SK-N-MC (cell line): ENCODE measurements around the gene PIGH.

Experiments
- EZH2 ChIP-seq: fragments of 200-600 bp; sonication (generic); IDR thresholded peaks from one replicate; pipeline ENCODE4 v1.6.1; 2017; ENCODE audit warnings: antibody characterized with exemption
- FOXP2 ChIP-seq: optimal IDR thresholded peaks from 2 replicates; pipeline ENCODE3; 2011; ENCODE audit warnings: mild to moderate bottlenecking, moderate library complexity; ENCODE audit not compliant: insufficient read depth; ENCODE audit errors: extremely low read length, control extremely low read depth
- POLR2AphosphoS5 ChIP-seq: IDR thresholded peaks from 2 replicates; pipeline ENCODE4 v1.6.1; 2012; ENCODE audit warnings: mild to moderate bottlenecking, low read depth, low read length, borderline replicate concordance

DNA sequence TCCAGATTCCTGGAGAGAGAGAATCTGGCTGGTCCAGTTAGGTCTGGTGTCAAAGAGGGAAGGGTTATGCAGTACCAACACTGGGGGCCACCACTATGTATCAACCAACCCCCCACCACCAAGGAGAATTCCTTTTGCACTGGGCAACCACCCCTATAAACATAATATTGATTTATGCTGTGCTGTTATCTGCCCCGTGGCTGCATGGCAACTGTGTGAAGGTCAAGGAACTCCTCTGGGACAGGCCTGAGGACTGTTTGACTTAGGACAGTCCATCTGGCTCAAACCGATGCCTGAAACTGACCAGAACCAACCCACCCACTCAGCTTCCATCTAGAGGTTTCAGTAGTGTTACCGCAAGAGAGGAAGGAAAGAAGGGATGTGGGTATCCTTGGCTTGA lies 46.5 kb downstream of the PIGH start:
- TF ChIP-seq POLR2AphosphoS5 (no peak), EZH2 (no peak), FOXP2 (no peak)
